Measurements from ENCODE around the gene CALCR.

DNA sequence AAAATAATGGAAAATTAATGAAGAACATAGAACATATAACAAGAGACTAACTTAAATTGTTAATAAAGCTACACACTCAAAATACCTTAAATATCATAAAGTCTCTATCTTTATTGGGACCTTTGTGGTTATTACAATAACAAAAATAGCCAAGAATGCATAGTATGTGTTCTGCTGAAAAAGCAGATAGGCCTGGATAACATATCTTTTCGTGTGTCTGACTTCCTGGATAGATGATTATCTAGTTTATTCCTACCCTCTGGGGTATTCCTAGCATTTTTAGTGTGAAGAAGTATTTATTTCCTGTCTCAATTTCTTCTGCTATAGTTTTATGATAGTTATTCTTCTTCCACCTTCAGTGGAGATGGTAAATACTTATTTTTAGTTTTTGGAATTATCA lies 36.5 kb downstream of the CALCR start:
- no peak for TF ChIP-seq POLR2A (IDR thresholded peaks at IDR 0.05)
- TF ChIP-seq CTCF (IDR thresholded peaks at IDR 0.05): no peak

Measured in breast epithelium (tissue), 3 donors.